Measurements from ENCODE around the gene SERPIND1. TPM values are rescaled to one million over a fixed set of nuclear protein-coding genes. Genes with fewer than 3 reads are reported as not detected.

The SERPIND1 gene
- total RNA-seq, 1 donor from 2014 or later: not detected

DNA sequence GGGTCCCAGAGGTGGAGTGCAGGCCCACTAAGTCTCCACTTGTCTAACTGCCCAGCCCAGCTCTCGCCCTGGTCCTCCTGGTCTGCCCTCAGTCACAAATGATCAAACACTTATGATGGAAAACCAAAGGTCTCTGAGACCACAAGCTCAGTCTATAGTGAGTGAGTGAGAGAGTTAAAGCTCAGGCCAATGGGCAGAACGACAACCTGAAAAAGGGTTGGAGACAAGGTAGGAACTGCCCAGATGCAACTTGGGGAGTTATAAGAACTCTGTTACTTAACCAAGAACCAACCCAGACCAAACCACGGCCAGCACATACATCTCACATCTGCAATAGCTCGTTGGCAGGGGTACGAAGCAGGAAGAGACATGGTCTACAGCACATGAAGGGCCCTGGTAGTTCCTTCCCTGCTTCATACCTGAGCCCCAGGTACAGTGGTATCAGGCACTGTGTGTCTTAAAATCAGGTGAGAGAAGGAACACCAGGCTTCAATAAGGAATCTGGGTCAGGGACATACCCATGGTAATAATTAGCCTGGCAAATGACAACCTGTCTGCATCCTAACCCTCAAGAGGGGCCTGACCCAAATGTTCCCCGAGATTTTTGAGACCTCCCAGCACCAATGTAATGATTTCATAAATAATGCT lies 35.7 kb downstream of the SERPIND1 start:
- no peak overlapping the region for H3K27ac Mint-ChIP-seq (ENCODE audit: unreplicated experiment)
- no peaks in the 10 kb centered on the region for H3K79me2 ChIP-seq (ENCODE audit: insufficient read depth, low read length)
- H3K4me2 ChIP-seq (ENCODE audit: low read length): no peak overlapping the region
- no peak for TF ChIP-seq EZH2 (IDR thresholded peaks at IDR 0.05; ENCODE audit: insufficient read depth, low read length)
- TF ChIP-seq, protein P1, sequence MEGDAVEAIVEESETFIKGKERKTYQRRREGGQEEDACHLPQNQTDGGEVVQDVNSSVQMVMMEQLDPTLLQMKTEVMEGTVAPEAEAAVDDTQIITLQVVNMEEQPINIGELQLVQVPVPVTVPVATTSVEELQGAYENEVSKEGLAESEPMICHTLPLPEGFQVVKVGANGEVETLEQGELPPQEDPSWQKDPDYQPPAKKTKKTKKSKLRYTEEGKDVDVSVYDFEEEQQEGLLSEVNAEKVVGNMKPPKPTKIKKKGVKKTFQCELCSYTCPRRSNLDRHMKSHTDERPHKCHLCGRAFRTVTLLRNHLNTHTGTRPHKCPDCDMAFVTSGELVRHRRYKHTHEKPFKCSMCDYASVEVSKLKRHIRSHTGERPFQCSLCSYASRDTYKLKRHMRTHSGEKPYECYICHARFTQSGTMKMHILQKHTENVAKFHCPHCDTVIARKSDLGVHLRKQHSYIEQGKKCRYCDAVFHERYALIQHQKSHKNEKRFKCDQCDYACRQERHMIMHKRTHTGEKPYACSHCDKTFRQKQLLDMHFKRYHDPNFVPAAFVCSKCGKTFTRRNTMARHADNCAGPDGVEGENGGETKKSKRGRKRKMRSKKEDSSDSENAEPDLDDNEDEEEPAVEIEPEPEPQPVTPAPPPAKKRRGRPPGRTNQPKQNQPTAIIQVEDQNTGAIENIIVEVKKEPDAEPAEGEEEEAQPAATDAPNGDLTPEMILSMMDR (IDR thresholded peaks at IDR 0.05; ENCODE audit: insufficient read depth, low read depth, low read length): no peak
- no peak overlapping the region for H3K27ac ChIP-seq (ENCODE audit: low read depth, low read length)
- peaks cover 21% of the 10 kb centered on the region for H3K36me3 ChIP-seq (ENCODE audit: insufficient read depth, low read length)
- H2AFZ ChIP-seq (ENCODE audit: low read depth, low read length): no peak overlapping the region
- H3K4me1 ChIP-seq (ENCODE audit: insufficient read depth, low read length): peaks cover 8% of the 10 kb centered on the region
- H3K9me3 Mint-ChIP-seq (ENCODE audit: unreplicated experiment): no peaks in the 10 kb centered on the region
- no peak overlapping the region for H3K4me3 ChIP-seq (ENCODE audit: insufficient read depth, low read depth, low read length)
- no peak for DNase-seq (ENCODE audit: low read depth)
- peaks cover 20% of the 10 kb centered on the region for H3K36me3 Mint-ChIP-seq (ENCODE audit: low read depth, unreplicated experiment)
- H3K9ac ChIP-seq (ENCODE audit: low read length): no peak overlapping the region
- H3K27me3 Mint-ChIP-seq (ENCODE audit: low read depth, unreplicated experiment): no peaks in the 10 kb centered on the region
- no peaks in the 10 kb centered on the region for H3K27me3 ChIP-seq (ENCODE audit: insufficient read depth, low read length)
- no peaks in the 10 kb centered on the region for H4K20me1 ChIP-seq (ENCODE audit: insufficient read depth, low read length)
- FAIRE-seq: no peak
- peaks cover 12% of the 10 kb centered on the region for H3K4me1 Mint-ChIP-seq (ENCODE audit: low read depth, unreplicated experiment)
- H3K9me3 ChIP-seq (ENCODE audit: insufficient read depth, low read depth, low read length): no peaks in the 10 kb centered on the region
- H3K4me3 Mint-ChIP-seq (ENCODE audit: unreplicated experiment): no peak overlapping the region

DNA sequence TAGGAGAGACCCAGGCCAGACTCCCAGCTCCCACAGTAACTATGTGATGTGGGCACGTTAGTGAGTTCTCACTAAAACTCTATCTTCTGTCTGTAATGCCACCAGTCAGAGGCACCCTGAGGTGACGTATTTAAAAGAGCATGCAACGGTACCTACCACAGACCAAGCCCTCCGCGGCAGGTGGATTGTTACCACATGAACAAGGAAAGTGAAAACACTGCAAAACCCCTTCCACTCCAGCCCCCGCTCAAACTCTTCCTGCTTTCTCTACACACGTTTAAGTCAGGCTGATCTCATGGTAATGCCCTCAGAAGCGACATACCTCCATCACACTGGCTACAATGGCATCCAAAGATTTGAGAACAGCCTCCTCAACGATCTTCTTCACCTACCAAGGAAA lies 36.7 kb downstream of the SERPIND1 start:
- Mint-ChIP-seq H3K36me3 (ENCODE audit: low read depth, unreplicated experiment) (peaks cover 20% of the 10 kb centered on the region), H3K27me3 (ENCODE audit: low read depth, unreplicated experiment) (no peaks in the 10 kb centered on the region), H3K9me3 (ENCODE audit: unreplicated experiment) (no peaks in the 10 kb centered on the region), H3K27ac (ENCODE audit: unreplicated experiment) (no peak overlapping the region), H3K4me3 (ENCODE audit: unreplicated experiment) (no peak overlapping the region), H3K4me1 (ENCODE audit: low read depth, unreplicated experiment) (peaks cover 12% of the 10 kb centered on the region)
- TF ChIP-seq EZH2 (IDR thresholded peaks at IDR 0.05; ENCODE audit: insufficient read depth, low read length): no peak
- TF ChIP-seq, protein P1 (IDR thresholded peaks at IDR 0.05; ENCODE audit: insufficient read depth, low read depth, low read length): no peak
- Histone ChIP-seq H3K4me1 (ENCODE audit: insufficient read depth, low read length) (peaks cover 8% of the 10 kb centered on the region), H3K27me3 (ENCODE audit: insufficient read depth, low read length) (no peaks in the 10 kb centered on the region), H4K20me1 (ENCODE audit: insufficient read depth, low read length) (no peaks in the 10 kb centered on the region), H3K9ac (ENCODE audit: low read length) (no peak overlapping the region), H2AFZ (ENCODE audit: low read depth, low read length) (no peak overlapping the region), H3K36me3 (ENCODE audit: insufficient read depth, low read length) (peaks cover 24% of the 10 kb centered on the region), H3K9me3 (ENCODE audit: insufficient read depth, low read depth, low read length) (no peaks in the 10 kb centered on the region), H3K4me2 (ENCODE audit: low read length) (no peak overlapping the region), H3K79me2 (ENCODE audit: insufficient read depth, low read length) (no peaks in the 10 kb centered on the region), H3K4me3 (ENCODE audit: insufficient read depth, low read depth, low read length) (no peak overlapping the region), H3K27ac (ENCODE audit: low read depth, low read length) (no peak overlapping the region)
- DNase-seq (ENCODE audit: low read depth) (no peak), FAIRE-seq (no peak)

DNA sequence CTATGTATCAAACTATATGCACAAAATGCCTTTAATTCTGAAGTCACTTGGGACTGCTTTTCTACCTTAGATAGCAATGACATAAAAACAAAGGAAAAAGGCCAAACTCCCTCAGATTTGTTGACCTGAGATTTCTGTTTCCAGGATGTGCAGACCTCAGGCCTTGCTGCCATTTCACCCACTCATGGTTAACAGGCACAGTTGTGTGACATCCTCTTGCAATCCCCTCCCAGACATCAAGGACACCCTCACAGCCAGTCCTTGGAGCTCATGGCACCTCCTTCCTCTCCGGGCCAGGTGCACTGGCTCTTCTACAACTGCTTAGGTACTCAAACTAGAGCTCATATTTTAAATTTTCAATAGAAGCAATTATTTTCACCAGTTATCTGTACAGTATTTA lies 37.3 kb downstream of the SERPIND1 start:
- no peak for FAIRE-seq
- H3K36me3 ChIP-seq (ENCODE audit: insufficient read depth, low read length): peaks cover 24% of the 10 kb centered on the region
- Mint-ChIP-seq H3K9me3 (ENCODE audit: unreplicated experiment) (no peaks in the 10 kb centered on the region), H3K36me3 (ENCODE audit: low read depth, unreplicated experiment) (peaks cover 20% of the 10 kb centered on the region), H3K4me3 (ENCODE audit: unreplicated experiment) (no peak overlapping the region), H3K27me3 (ENCODE audit: low read depth, unreplicated experiment) (no peaks in the 10 kb centered on the region), H3K4me1 (ENCODE audit: low read depth, unreplicated experiment) (peaks cover 7% of the 10 kb centered on the region), H3K27ac (ENCODE audit: unreplicated experiment) (no peak overlapping the region)
- H3K27ac ChIP-seq (ENCODE audit: low read depth, low read length): no peak overlapping the region
- H3K4me2 ChIP-seq (ENCODE audit: low read length): no peak overlapping the region
- H3K9me3 ChIP-seq (ENCODE audit: insufficient read depth, low read depth, low read length): no peaks in the 10 kb centered on the region
- H3K9ac ChIP-seq (ENCODE audit: low read length): no peak overlapping the region
- peaks cover 8% of the 10 kb centered on the region for H3K4me1 ChIP-seq (ENCODE audit: insufficient read depth, low read length)
- H3K79me2 ChIP-seq (ENCODE audit: insufficient read depth, low read length): no peaks in the 10 kb centered on the region
- TF ChIP-seq, protein P1 (IDR thresholded peaks at IDR 0.05; ENCODE audit: insufficient read depth, low read depth, low read length): no peak
- no peak for TF ChIP-seq EZH2 (IDR thresholded peaks at IDR 0.05; ENCODE audit: insufficient read depth, low read length)
- H3K4me3 ChIP-seq (ENCODE audit: insufficient read depth, low read depth, low read length): no peak overlapping the region
- DNase-seq (ENCODE audit: low read depth): no peak
- no peak overlapping the region for H2AFZ ChIP-seq (ENCODE audit: low read depth, low read length)
- no peaks in the 10 kb centered on the region for H3K27me3 ChIP-seq (ENCODE audit: insufficient read depth, low read length)
- H4K20me1 ChIP-seq (ENCODE audit: insufficient read depth, low read length): no peaks in the 10 kb centered on the region
